ENCODE measurements around the gene RCE1. TPM values are rescaled to one million over a fixed set of nuclear protein-coding genes. Genes with fewer than 3 reads are reported as not detected.

RCE1 gene
- total and polyA plus RNA-seq, 2 donors (not counting 3 experiments of a cell fraction or from before 2014, with no cell fraction given), result 26.9 to 47.4 TPM

DNA sequence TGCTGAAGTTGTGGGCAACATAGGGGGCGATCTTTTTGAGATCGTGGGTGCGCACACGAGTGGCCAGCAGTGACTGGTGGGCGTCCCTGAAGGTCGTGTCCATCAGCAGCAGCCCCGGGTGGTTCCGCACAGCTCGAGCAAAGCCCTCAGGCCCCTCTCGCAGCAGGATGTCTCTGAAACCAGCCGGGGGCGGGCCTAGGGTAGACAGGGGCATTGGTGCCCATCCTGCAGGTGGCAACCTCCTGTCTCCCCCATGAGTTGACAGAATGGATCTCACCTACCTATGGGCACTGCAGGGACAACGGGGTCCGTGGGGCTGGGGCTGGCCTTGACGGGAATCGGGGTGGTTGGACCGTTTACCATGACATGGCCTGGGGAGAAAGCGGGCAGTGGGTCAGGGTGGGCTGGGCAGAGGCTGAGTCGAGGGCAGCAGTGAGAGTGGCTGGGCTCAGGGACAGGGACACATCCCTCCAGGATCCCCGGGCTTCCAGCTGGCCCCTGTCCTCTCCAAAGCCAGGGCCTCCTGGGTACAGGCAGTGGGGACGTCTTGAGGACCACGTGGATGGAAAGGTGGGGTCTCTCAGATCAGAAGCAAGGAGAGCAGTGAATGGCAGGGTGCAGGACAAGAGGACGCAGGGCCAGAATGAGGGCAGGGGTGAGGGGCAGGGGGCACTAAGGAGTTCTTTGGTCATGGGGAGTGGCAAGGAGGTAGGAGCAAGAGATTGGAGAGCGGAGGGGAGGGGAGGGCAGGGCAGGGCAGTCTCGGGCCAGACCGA is 9.4 kb downstream of the RCE1 start:
- POLR2A ChIA-PET, result no interaction called here

More for the DNA sequence above, 9.4 kb downstream of the RCE1 start:
- Histone ChIP-seq H2AFZ (ENCODE audit: low read depth, low read length) (no peak overlapping the region), H3K9me1 (replicated peaks; ENCODE audit: control insufficient read depth, extremely low read depth, insufficient read depth, low read length) (no peaks in the 10 kb centered on the region), H3K9ac (replicated peaks; ENCODE audit: extremely low read depth, insufficient read depth, low read length) (no peak overlapping the region), H3K9me3 (replicated peaks; ENCODE audit: control insufficient read depth, insufficient read depth, low read length) (no peaks in the 10 kb centered on the region), H3K4me3 (replicated peaks in 1 of 3; ENCODE audit: insufficient read depth in 1 of 3, low read depth in 1 of 3, low read length in 3 of 3) (no peak overlapping the region), H4K20me1 (replicated peaks; ENCODE audit: control insufficient read depth, extremely low read depth, insufficient read depth, low read length) (no peaks in the 10 kb centered on the region), H3K36me3 (ENCODE audit: control insufficient read depth in 2 of 2, extremely low read depth in 1 of 2, insufficient read depth in 2 of 2, low read length in 2 of 2) (peaks cover 0 to 3% of the 10 kb centered on the region in 2 experiments), H3K79me2 (ENCODE audit: control insufficient read depth, insufficient read depth, low read length) (peaks cover 4% of the 10 kb centered on the region), H3K4me1 (ENCODE audit: control insufficient read depth, extremely low read depth, insufficient read depth, low read length) (peaks cover 9% of the 10 kb centered on the region), H3K4me2 (ENCODE audit: insufficient read depth, low read length) (no peak overlapping the region), H3K27me3 (ENCODE audit: control insufficient read depth in 2 of 2, insufficient read depth in 2 of 2, low read length in 2 of 2) (no peaks in the 10 kb centered on the region), H3K27ac (ENCODE audit: insufficient read depth, low read depth, low read length) (no peak overlapping the region)
- TF ChIP-seq EZH2 (IDR thresholded peaks at IDR 0.05; ENCODE audit: borderline replicate concordance, low read depth, low read length, severe bottlenecking) (no peak), JUN (IDR thresholded peaks at IDR 0.05; ENCODE audit: borderline replicate concordance, insufficient read depth, insufficient read length, low read depth) (no peak), POLR2AphosphoS5 (IDR thresholded peaks at IDR 0.05; ENCODE audit: insufficient read depth, low read depth, low read length) (no peak), FOS (IDR thresholded peaks at IDR 0.05; ENCODE audit: borderline replicate concordance, insufficient read depth, low read length) (no peak), POLR2A (IDR thresholded peaks at IDR 0.05; ENCODE audit: low read depth, low read length) (no peak), GATA2 (IDR thresholded peaks at IDR 0.05; ENCODE audit: insufficient read depth, insufficient read length, low read depth, low read length) (no peak), MYC (IDR thresholded peaks at IDR 0.05; ENCODE audit: low read depth, low read length) (no peak)
- TF ChIP-seq, protein P1, sequence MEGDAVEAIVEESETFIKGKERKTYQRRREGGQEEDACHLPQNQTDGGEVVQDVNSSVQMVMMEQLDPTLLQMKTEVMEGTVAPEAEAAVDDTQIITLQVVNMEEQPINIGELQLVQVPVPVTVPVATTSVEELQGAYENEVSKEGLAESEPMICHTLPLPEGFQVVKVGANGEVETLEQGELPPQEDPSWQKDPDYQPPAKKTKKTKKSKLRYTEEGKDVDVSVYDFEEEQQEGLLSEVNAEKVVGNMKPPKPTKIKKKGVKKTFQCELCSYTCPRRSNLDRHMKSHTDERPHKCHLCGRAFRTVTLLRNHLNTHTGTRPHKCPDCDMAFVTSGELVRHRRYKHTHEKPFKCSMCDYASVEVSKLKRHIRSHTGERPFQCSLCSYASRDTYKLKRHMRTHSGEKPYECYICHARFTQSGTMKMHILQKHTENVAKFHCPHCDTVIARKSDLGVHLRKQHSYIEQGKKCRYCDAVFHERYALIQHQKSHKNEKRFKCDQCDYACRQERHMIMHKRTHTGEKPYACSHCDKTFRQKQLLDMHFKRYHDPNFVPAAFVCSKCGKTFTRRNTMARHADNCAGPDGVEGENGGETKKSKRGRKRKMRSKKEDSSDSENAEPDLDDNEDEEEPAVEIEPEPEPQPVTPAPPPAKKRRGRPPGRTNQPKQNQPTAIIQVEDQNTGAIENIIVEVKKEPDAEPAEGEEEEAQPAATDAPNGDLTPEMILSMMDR (IDR thresholded peaks at IDR 0.05; ENCODE audit: extremely low read depth in 1 of 2, insufficient read depth in 1 of 2, low read depth in 1 of 2, low read length in 2 of 2), result no peak
- TF ChIP-seq, protein P2, sequence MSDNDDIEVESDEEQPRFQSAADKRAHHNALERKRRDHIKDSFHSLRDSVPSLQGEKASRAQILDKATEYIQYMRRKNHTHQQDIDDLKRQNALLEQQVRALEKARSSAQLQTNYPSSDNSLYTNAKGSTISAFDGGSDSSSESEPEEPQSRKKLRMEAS (IDR thresholded peaks at IDR 0.05; ENCODE audit: insufficient read depth, insufficient read length), result no peak
- BruUV-seq (replicated peaks), result no TSS peak
- no peak for DNase-seq (ENCODE audit: low read depth, low spot score)
- no peak for FAIRE-seq
- intact Hi-C loops (cut with micrococcal nuclease) (no loop called here), dilution Hi-C loops (cut with MboI; ENCODE audit: extremely low pct_ligation_motif_present, low sequenced_read_pairs) (no loop called here)
- CTCF ChIA-PET, result interaction anchor here (0.7 to 2.4 kb wide), 5 partner anchors 30 to 169 kb away, joined by 3 to 12 read pairs (median 3); partner anchors contain the start of gene C11orf86

Measured in endothelial cell of umbilical vein (primary cell).